ENCODE data around the gene FADS6. TPM values are rescaled to one million over a fixed set of nuclear protein-coding genes. Genes with fewer than 3 reads are reported as not detected.

Gene FADS6
- polyA plus RNA-seq, 3 donors = not detected

DNA sequence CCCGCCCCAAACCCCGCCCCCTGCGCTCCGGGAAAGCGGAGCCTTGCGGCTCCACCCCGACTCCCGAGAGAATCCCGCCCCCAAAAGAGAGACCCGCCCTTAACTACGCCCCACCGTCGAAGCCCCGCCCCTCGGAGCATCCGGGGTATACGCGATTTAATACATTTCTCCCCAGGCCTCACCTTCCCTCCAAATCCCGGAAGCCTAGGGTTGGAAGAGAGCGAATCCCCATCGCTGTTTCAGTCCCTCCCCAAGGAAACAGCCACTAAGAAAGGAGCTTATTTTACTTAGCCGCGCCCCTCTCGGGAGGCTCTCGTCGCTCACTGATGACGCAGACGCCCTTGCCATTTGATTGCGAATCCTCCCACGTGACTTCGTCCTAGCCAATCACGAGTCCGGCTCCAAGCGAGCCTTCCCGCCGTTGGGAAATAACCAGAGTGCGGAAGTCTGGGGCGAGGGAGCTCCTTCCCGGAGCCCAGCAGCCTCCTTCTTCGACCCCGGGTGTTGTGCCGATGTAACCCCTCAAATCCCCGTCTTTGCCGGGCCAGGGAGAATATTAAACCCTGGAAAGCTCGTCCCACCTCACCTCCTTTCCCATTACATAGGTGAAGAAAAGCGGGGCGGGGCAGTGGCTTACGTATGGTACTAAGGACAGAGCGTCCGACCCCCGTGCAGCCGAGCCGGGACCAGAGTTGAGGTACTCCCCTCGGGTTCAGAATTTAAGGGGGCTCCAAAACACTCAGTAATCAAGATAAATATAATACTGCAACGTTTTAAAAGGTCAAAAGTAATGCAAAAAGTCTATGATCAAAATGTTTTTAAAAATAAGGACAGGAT, 20.2 kb downstream of the FADS6 start:
- Mint-ChIP-seq H3K9me3 (no peaks in the 10 kb centered on the region), H3K4me1 (peaks cover 18% of the 10 kb centered on the region), H3K27me3 (ENCODE audit: low read depth in 3 of 3) (peaks cover 2 to 20% (median 5%) of the 10 kb centered on the region in 3 donors), H3K4me3 (peak overlapping the region; percentile 81 to 88), H3K36me3 (peaks cover 8 to 9% of the 10 kb centered on the region in 2 donors), H3K27ac (peak overlapping the region; percentile 86 to 98 (median 93))
- no peaks in the 10 kb centered on the region for H3K36me3 ChIP-seq (replicated peaks in 1 of 2; ENCODE audit: control insufficient read depth in 1 of 2, insufficient read depth in 2 of 2, low read length in 2 of 2)
- no peaks in the 10 kb centered on the region for H4K20me1 ChIP-seq (ENCODE audit: insufficient read depth, low read length)
- no peaks in the 10 kb centered on the region for H3K9me3 ChIP-seq (replicated peaks in 1 of 2; ENCODE audit: control insufficient read depth in 1 of 2, insufficient read depth in 1 of 2, low read length in 2 of 2)
- peak overlapping the region; percentile 71 to 88 (median 85) for H3K4me3 ChIP-seq (replicated peaks in 1 of 3; ENCODE audit: low read depth in 2 of 3, low read length in 3 of 3)
- no peaks in the 10 kb centered on the region for H3K79me2 ChIP-seq (ENCODE audit: insufficient read depth, low read length)
- H2AFZ ChIP-seq (ENCODE audit: insufficient read depth, low read depth, low read length, poor library complexity, severe bottlenecking) = peak overlapping the region; percentile 93
- WGBS (ENCODE audit: insufficient coverage) = 0% methylated on average over 25 of the region's 55 CpGs
- no peaks in the 10 kb centered on the region for H3K27me3 ChIP-seq (ENCODE audit: control insufficient read depth in 2 of 2, insufficient read depth in 2 of 2, low read length in 2 of 2)
- H3K4me2 ChIP-seq (replicated peaks; ENCODE audit: extremely low read depth, low read length, poor library complexity, severe bottlenecking) = peak overlapping the region; percentile 99
- peaks cover 18 to 22% of the 10 kb centered on the region in 2 donors for H3K4me1 ChIP-seq (ENCODE audit: control insufficient read depth in 1 of 2, insufficient read depth in 2 of 2, low read length in 2 of 2)
- TF ChIP-seq, protein P1, sequence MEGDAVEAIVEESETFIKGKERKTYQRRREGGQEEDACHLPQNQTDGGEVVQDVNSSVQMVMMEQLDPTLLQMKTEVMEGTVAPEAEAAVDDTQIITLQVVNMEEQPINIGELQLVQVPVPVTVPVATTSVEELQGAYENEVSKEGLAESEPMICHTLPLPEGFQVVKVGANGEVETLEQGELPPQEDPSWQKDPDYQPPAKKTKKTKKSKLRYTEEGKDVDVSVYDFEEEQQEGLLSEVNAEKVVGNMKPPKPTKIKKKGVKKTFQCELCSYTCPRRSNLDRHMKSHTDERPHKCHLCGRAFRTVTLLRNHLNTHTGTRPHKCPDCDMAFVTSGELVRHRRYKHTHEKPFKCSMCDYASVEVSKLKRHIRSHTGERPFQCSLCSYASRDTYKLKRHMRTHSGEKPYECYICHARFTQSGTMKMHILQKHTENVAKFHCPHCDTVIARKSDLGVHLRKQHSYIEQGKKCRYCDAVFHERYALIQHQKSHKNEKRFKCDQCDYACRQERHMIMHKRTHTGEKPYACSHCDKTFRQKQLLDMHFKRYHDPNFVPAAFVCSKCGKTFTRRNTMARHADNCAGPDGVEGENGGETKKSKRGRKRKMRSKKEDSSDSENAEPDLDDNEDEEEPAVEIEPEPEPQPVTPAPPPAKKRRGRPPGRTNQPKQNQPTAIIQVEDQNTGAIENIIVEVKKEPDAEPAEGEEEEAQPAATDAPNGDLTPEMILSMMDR (IDR thresholded peaks at IDR 0.05) = no peak
- intact Hi-C loops (cut with micrococcal nuclease) = loop anchor here in 1 of 2 donors (10.0 kb wide), 1 partner anchor 792 kb away; the partner anchor contains the start of genes RECQL5 and SAP30BP
- H3K9ac ChIP-seq (ENCODE audit: insufficient read depth, low read length, poor library complexity, severe bottlenecking) = peak overlapping the region; percentile 83
- peak overlapping the region; percentile 70 to 95 for H3K27ac ChIP-seq (ENCODE audit: low read depth in 1 of 2, low read length in 2 of 2)
- DNase-seq = peak; percentile 99 to 100 (median 100)

DNA sequence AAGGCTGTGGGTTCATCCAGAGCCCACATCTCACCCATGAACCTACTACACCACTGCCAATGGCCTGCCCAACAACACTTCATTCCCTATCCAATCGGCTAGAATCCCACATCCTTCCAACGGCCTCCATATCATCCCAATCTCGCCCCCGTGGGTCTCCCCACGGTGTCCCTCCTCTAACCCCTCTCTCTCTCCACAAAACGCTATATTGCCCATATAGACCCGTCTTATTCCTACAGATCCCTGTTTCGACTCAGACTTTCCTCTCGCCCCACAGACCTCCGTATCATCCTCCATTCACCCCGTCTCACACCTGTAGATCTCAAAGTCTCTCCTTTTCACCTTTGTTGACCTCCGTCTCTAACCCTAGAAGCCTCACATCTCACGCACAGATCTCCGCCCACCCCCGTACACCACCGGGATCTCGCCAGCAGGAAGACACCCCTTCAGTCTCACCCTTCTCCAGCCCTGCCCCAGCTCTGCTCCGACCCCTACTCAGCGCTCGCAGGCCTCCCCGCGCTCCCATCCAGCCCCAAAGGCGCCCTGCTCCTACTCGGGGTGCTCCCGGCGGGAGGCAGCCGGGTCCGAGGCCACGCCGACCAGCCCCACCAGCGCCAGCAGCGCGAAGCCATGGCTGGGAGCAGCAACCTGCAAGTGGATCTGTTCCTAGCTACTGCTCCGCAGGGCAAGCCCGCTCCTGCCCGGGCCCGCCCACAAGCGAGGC, 21.0 kb downstream of the FADS6 start, which contains the start of gene FDXR:
TSS of gene FDXR (minus strand) at position 682 of the 724 bp plus-strand sequence. CDS start at position 632, 50 bp downstream.
- Mint-ChIP-seq H3K4me1 (peaks cover 18% of the 10 kb centered on the region), H3K36me3 (peaks cover 8 to 9% of the 10 kb centered on the region in 2 donors), H3K9me3 (no peaks in the 10 kb centered on the region), H3K27me3 (ENCODE audit: low read depth in 3 of 3) (peaks cover under 1 to 19% (median 5%) of the 10 kb centered on the region in 3 donors), H3K27ac (peak within 1 kb of the TSS; percentile 86 to 98 (median 93)), H3K4me3 (peak within 1 kb of the TSS; percentile 82 to 95)
- H3K4me3 ChIP-seq (replicated peaks in 1 of 3; ENCODE audit: low read depth in 2 of 3, low read length in 3 of 3) = peak within 1 kb of the TSS; percentile 71 to 88 (median 85)
- 10% methylated on average over 38 of the region's 38 CpGs for WGBS (ENCODE audit: insufficient coverage)
- no peaks in the 10 kb centered on the region for H3K36me3 ChIP-seq (replicated peaks in 1 of 2; ENCODE audit: control insufficient read depth in 1 of 2, insufficient read depth in 2 of 2, low read length in 2 of 2)
- TF ChIP-seq, protein P1 (IDR thresholded peaks at IDR 0.05) = no peak
- H3K27ac ChIP-seq (ENCODE audit: low read depth in 1 of 2, low read length in 2 of 2) = peak within 1 kb of the TSS; percentile 70 to 95
- peak within 1 kb of the TSS; percentile 99 for H3K4me2 ChIP-seq (replicated peaks; ENCODE audit: extremely low read depth, low read length, poor library complexity, severe bottlenecking)
- no peak for DNase-seq
- H3K79me2 ChIP-seq (ENCODE audit: insufficient read depth, low read length) = no peaks in the 10 kb centered on the region
- peak within 1 kb of the TSS; percentile 83 for H3K9ac ChIP-seq (ENCODE audit: insufficient read depth, low read length, poor library complexity, severe bottlenecking)
- no peaks in the 10 kb centered on the region for H3K27me3 ChIP-seq (ENCODE audit: control insufficient read depth in 2 of 2, insufficient read depth in 2 of 2, low read length in 2 of 2)
- H3K9me3 ChIP-seq (replicated peaks in 1 of 2; ENCODE audit: control insufficient read depth in 1 of 2, insufficient read depth in 1 of 2, low read length in 2 of 2) = no peaks in the 10 kb centered on the region
- H2AFZ ChIP-seq (ENCODE audit: insufficient read depth, low read depth, low read length, poor library complexity, severe bottlenecking) = peak within 1 kb of the TSS; percentile 93
- H4K20me1 ChIP-seq (ENCODE audit: insufficient read depth, low read length) = no peaks in the 10 kb centered on the region
- H3K4me1 ChIP-seq (ENCODE audit: control insufficient read depth in 1 of 2, insufficient read depth in 2 of 2, low read length in 2 of 2) = peaks cover 18 to 22% of the 10 kb centered on the region in 2 donors
- intact Hi-C loops (cut with micrococcal nuclease) = loop anchor here in 1 of 2 donors (10.0 kb wide), 1 partner anchor 792 kb away; the partner anchor contains the start of genes RECQL5 and SAP30BP

All from CD14-positive monocyte (primary cell).